Measurements from ENCODE around the gene PIP4K2A.

PIP4K2A gene

DNA sequence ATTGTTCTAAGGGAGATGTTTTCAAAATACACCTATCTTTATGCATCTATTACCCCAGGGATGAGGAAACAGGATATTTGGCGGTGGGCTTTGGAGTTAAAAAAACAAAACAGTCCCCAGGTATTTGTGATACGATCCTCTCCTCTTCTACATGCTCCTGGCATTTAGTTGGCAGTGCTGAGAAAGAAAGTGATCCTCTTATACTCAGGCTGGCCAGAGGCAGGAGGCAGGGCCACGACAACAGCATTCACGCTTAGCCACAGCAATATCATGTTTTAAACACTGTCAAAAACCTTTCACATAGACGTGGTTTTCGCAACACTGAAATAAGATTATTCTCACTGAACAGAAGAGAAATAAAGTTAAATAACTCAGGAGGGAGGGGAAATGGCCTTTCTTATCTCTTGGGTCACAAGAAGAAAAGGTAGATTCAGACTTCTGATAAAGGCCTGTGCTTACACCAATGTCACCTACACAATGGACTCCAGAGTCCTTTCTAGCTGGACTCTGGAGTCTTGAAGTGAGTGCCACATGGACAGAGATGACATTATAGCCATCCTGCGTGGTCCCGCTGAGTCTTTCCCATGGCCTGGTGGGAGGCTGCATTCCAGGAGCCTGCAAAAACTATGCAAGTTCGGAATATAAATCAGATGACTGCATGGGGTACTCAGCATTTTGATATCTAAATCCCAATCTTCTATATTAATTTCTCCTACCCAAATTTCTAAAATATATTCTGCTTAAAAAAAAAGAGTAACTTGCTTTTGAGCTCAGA is 88.7 kb downstream of the PIP4K2A start:
- H3K36me3 ChIP-seq (ENCODE audit: control insufficient read depth in 1 of 2, insufficient read depth in 2 of 2, low read length in 2 of 2), result no peaks in the 10 kb centered on the region
- no peak overlapping the region for H3K27ac ChIP-seq (ENCODE audit: low read length)
- H3K9me3 ChIP-seq (ENCODE audit: control insufficient read depth in 1 of 2, low read length in 2 of 2), result no peaks in the 10 kb centered on the region
- no peak overlapping the region for H3K4me3 ChIP-seq (ENCODE audit: low read depth in 1 of 2, low read length in 2 of 2)
- peaks cover 0 to 13% of the 10 kb centered on the region in 2 donors for H3K4me1 ChIP-seq (ENCODE audit: control insufficient read depth in 1 of 2, insufficient read depth in 2 of 2, low read length in 2 of 2)
- H3K27me3 ChIP-seq (ENCODE audit: low read depth, low read length), result no peaks in the 10 kb centered on the region

DNA sequence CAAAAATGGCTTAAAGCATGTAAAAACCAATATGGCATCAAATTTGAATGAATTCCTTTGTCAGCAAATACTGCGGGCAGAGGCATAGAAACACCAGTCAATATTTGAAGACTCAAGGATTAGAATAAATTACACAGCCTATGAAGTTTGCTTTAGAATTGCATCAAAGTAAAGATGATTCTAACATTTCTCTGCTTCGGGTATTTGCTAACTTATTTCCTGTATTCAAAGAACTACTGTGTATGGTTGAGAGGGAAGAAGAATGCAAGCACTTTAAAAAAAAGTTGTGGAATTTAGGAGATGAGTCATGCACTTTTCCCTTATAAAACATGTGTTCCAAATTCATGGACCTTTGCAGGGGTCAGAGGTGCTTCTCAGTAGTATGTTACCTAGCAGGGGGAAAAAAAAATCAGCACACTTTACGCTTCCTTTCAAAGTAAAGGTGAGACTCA is 90.1 kb downstream of the PIP4K2A start:
- Histone ChIP-seq H3K27me3 (ENCODE audit: low read depth, low read length) (no peaks in the 10 kb centered on the region), H3K9me3 (ENCODE audit: control insufficient read depth in 1 of 2, low read length in 2 of 2) (no peaks in the 10 kb centered on the region), H3K4me3 (ENCODE audit: low read depth in 1 of 2, low read length in 2 of 2) (no peak overlapping the region), H3K36me3 (ENCODE audit: control insufficient read depth in 1 of 2, insufficient read depth in 2 of 2, low read length in 2 of 2) (no peaks in the 10 kb centered on the region), H3K4me1 (ENCODE audit: control insufficient read depth in 1 of 2, insufficient read depth in 2 of 2, low read length in 2 of 2) (peaks cover 0 to 14% of the 10 kb centered on the region in 2 donors), H3K27ac (ENCODE audit: low read length) (no peak overlapping the region)

GRCh38 chr10:22623633-22624253 is 90.6 kb downstream of the PIP4K2A start:
- H3K9me3 ChIP-seq (ENCODE audit: control insufficient read depth in 1 of 2, low read length in 2 of 2), result no peaks in the 10 kb centered on the region
- H3K4me3 ChIP-seq (ENCODE audit: low read depth in 1 of 2, low read length in 2 of 2), result no peak overlapping the region
- no peak overlapping the region for H3K27ac ChIP-seq (ENCODE audit: low read length)
- H3K27me3 ChIP-seq (ENCODE audit: low read depth, low read length), result no peaks in the 10 kb centered on the region
- H3K4me1 ChIP-seq (ENCODE audit: control insufficient read depth in 1 of 2, insufficient read depth in 2 of 2, low read length in 2 of 2), result peaks cover under 1 to 14% of the 10 kb centered on the region in 2 donors
- H3K36me3 ChIP-seq (ENCODE audit: control insufficient read depth in 1 of 2, insufficient read depth in 2 of 2, low read length in 2 of 2), result no peaks in the 10 kb centered on the region

DNA sequence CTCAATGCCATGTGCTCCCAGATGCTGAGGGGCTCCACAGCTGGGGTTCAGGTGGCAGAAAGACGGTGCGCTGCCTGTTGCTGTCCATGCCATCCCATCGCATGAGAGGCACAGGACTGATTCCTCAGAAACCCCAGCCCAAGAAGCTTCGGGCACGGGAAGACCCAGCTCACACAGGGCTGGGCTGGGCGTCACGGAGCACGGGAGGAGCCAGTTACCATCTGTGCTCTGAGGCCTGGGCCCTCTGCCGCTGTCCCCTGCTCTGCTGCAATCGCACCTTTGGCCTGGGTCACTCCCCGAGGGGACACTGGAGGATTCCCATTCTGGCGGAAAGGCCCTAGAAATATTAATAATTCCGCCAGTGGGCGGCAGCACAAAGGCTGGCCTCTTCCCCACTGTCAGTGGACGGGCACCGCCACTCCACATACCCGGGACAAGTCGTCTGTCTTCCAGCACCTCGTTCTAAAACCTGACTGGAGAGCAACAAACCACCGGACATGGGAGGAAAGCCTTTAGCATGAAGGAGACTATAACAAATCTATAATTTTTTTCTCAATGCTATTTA is 92.1 kb downstream of the PIP4K2A start:
- Histone ChIP-seq H3K27ac (ENCODE audit: low read length) (no peak overlapping the region), H3K27me3 (ENCODE audit: low read depth, low read length) (no peaks in the 10 kb centered on the region), H3K9me3 (ENCODE audit: control insufficient read depth in 1 of 2, low read length in 2 of 2) (no peaks in the 10 kb centered on the region), H3K36me3 (ENCODE audit: control insufficient read depth in 1 of 2, insufficient read depth in 2 of 2, low read length in 2 of 2) (no peaks in the 10 kb centered on the region), H3K4me1 (ENCODE audit: control insufficient read depth in 1 of 2, insufficient read depth in 2 of 2, low read length in 2 of 2) (peaks cover 6 to 27% of the 10 kb centered on the region in 2 donors), H3K4me3 (ENCODE audit: low read depth in 1 of 2, low read length in 2 of 2) (no peak overlapping the region)

DNA sequence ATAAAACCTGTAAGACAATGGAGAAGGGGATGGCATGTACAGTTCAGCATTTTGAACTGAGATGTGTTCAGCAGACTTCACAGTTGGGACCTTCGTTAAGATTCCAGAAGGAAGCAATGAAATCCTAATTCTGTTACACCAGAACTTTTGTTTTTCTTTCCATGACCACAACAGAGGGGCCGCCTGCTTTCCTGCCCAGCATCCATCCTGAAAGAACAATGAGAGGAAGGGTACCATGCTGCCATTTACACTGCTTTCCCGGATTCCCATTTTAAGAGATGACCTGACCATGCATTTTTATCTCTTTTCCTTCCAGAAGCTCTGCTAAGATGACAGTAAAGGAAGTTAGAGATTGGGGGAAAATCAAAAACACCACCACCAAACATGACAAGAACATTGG is 92.7 kb downstream of the PIP4K2A start:
- Histone ChIP-seq H3K9me3 (ENCODE audit: control insufficient read depth in 1 of 2, low read length in 2 of 2) (no peaks in the 10 kb centered on the region), H3K27ac (ENCODE audit: low read length) (no peak overlapping the region), H3K27me3 (ENCODE audit: low read depth, low read length) (no peaks in the 10 kb centered on the region), H3K4me3 (ENCODE audit: low read depth in 1 of 2, low read length in 2 of 2) (no peak overlapping the region), H3K4me1 (ENCODE audit: control insufficient read depth in 1 of 2, insufficient read depth in 2 of 2, low read length in 2 of 2) (peaks cover 6 to 27% of the 10 kb centered on the region in 2 donors), H3K36me3 (ENCODE audit: control insufficient read depth in 1 of 2, insufficient read depth in 2 of 2, low read length in 2 of 2) (no peaks in the 10 kb centered on the region)

GRCh38 chr10:22620929-22621328 is 93.4 kb downstream of the PIP4K2A start:
- H3K27me3 ChIP-seq (ENCODE audit: low read depth, low read length), result no peaks in the 10 kb centered on the region
- no peaks in the 10 kb centered on the region for H3K36me3 ChIP-seq (ENCODE audit: control insufficient read depth in 1 of 2, insufficient read depth in 2 of 2, low read length in 2 of 2)
- H3K4me1 ChIP-seq (ENCODE audit: control insufficient read depth in 1 of 2, insufficient read depth in 2 of 2, low read length in 2 of 2), result peaks cover 6 to 31% of the 10 kb centered on the region in 2 donors
- no peak overlapping the region for H3K27ac ChIP-seq (ENCODE audit: low read length)
- no peak overlapping the region for H3K4me3 ChIP-seq (ENCODE audit: low read depth in 1 of 2, low read length in 2 of 2)
- H3K9me3 ChIP-seq (ENCODE audit: control insufficient read depth in 1 of 2, low read length in 2 of 2), result no peaks in the 10 kb centered on the region

GRCh38 chr10:22620140-22620857 is 94.1 kb downstream of the PIP4K2A start:
- H3K9me3 ChIP-seq (ENCODE audit: control insufficient read depth in 1 of 2, low read length in 2 of 2), result no peaks in the 10 kb centered on the region
- H3K4me3 ChIP-seq (ENCODE audit: low read depth in 1 of 2, low read length in 2 of 2), result no peak overlapping the region
- H3K27ac ChIP-seq (ENCODE audit: low read length), result no peak overlapping the region
- H3K36me3 ChIP-seq (ENCODE audit: control insufficient read depth in 1 of 2, insufficient read depth in 2 of 2, low read length in 2 of 2), result no peaks in the 10 kb centered on the region
- H3K4me1 ChIP-seq (ENCODE audit: control insufficient read depth in 1 of 2, insufficient read depth in 2 of 2, low read length in 2 of 2), result peaks cover 6 to 27% of the 10 kb centered on the region in 2 donors
- H3K27me3 ChIP-seq (ENCODE audit: low read depth, low read length), result no peaks in the 10 kb centered on the region

DNA sequence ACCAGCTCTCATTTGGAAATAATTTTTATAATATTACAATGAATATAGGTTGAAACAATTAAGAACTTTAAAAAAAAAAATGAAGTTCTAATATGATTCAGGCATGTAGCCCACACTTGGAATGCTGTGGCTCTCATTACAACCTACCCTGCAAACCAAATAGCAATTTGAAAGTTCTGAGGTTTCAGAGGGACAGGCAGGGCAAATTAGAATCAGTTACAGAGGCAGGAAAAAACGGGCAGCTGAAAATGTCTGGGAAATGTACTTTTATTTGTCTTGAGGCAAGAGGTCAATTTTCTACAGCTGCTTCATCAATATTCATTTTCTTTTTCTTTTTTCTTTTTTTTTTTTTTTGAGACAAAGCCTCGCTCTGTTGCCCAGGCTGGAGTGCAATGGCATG is 95.3 kb downstream of the PIP4K2A start:
- Histone ChIP-seq H3K27me3 (ENCODE audit: low read depth, low read length) (no peaks in the 10 kb centered on the region), H3K27ac (ENCODE audit: low read length) (no peak overlapping the region), H3K4me1 (ENCODE audit: control insufficient read depth in 1 of 2, insufficient read depth in 2 of 2, low read length in 2 of 2) (peaks cover 6 to 23% of the 10 kb centered on the region in 2 donors), H3K4me3 (ENCODE audit: low read depth in 1 of 2, low read length in 2 of 2) (no peak overlapping the region), H3K9me3 (ENCODE audit: control insufficient read depth in 1 of 2, low read length in 2 of 2) (no peaks in the 10 kb centered on the region), H3K36me3 (ENCODE audit: control insufficient read depth in 1 of 2, insufficient read depth in 2 of 2, low read length in 2 of 2) (no peaks in the 10 kb centered on the region)

DNA sequence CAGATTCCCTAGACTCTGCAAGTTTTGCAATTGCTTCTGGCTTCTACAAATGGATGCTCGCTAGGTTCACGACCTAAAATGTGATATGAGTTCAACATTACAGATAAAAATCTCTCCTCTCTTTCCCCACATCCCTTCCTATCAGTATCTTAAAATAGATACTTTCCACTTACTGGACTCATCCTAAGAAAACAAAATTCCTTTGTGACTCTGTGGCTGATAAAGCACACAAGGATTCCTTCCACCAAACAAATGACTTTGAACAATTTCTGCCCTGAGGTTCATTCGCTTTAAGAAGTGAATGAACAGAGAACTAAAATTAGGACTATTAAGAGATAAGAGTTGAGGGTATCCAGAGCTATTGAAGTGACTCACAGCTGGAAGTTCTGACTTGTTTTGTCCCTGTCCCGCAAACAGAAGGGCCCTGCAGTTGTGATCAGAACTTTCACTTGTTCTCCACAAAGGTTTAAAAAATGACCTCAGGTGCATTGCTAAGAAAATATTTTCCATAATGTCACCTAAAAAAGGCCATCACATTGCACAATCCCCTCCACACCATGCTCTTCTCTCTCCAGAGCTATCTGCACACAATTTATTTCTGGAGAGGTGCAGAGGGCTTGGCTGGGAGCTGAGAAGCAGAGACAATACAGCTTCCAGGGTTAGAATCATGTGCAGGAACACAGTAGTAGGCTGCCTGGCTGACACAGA is 96.1 kb downstream of the PIP4K2A start:
- Histone ChIP-seq H3K27ac (ENCODE audit: low read length) (no peak overlapping the region), H3K4me1 (ENCODE audit: control insufficient read depth in 1 of 2, insufficient read depth in 2 of 2, low read length in 2 of 2) (peaks cover 6 to 23% of the 10 kb centered on the region in 2 donors), H3K9me3 (ENCODE audit: control insufficient read depth in 1 of 2, low read length in 2 of 2) (no peaks in the 10 kb centered on the region), H3K27me3 (ENCODE audit: low read depth, low read length) (no peaks in the 10 kb centered on the region), H3K36me3 (ENCODE audit: control insufficient read depth in 1 of 2, insufficient read depth in 2 of 2, low read length in 2 of 2) (no peaks in the 10 kb centered on the region), H3K4me3 (ENCODE audit: low read depth in 1 of 2, low read length in 2 of 2) (no peak overlapping the region)

GRCh38 chr10:22617516-22617915 is 96.9 kb downstream of the PIP4K2A start:
- no peaks in the 10 kb centered on the region for H3K9me3 ChIP-seq (ENCODE audit: control insufficient read depth in 1 of 2, low read length in 2 of 2)
- H3K4me1 ChIP-seq (ENCODE audit: control insufficient read depth in 1 of 2, insufficient read depth in 2 of 2, low read length in 2 of 2), result peaks cover 6 to 23% of the 10 kb centered on the region in 2 donors
- no peak overlapping the region for H3K27ac ChIP-seq (ENCODE audit: low read length)

More at GRCh38 chr10:22617516-22617915, 96.9 kb downstream of the PIP4K2A start:
- Histone ChIP-seq H3K4me3 (ENCODE audit: low read depth in 1 of 2, low read length in 2 of 2) (no peak overlapping the region), H3K27me3 (ENCODE audit: low read depth, low read length) (no peaks in the 10 kb centered on the region), H3K36me3 (ENCODE audit: control insufficient read depth in 1 of 2, insufficient read depth in 2 of 2, low read length in 2 of 2) (no peaks in the 10 kb centered on the region)

All from muscle layer of duodenum (tissue), 2 donors.